Body of pancreas (tissue), 4 donors: ENCODE measurements around the gene LHX8. TPM values are rescaled to one million over a fixed set of nuclear protein-coding genes. Genes with fewer than 3 reads are reported as not detected.

ENCODE experiments used
- ATAC-seq: fragments of 150-250 bp; one replicate; pipeline ENCODE4 v1.9.1; 2016
- DNase-seq, 4 donors: peaks; one replicate each; pipeline ENCODE4 v3.0.0-alpha.2; 2019
- H3K27ac ChIP-seq, 4 donors: fragments of 200-600 bp; sonication (generic); 1 replicate in 3 of 4; 2 replicates in 1 of 4; pipeline versions ENCODE4 v1.5.1 to v1.6.1; 2016 to 2019; ENCODE audit warnings: mild to moderate bottlenecking in 1 of 4, mixed read lengths in 1 of 4, moderate library complexity in 1 of 4
- H3K27me3 ChIP-seq, 2 donors: fragments of 200-600 bp; sonication (generic); one replicate each; pipeline ENCODE4 v1.6.0; 2016; ENCODE audit warnings: mild to moderate bottlenecking in 1 of 2
- H3K36me3 ChIP-seq, 2 donors: fragments of 200-600 bp; sonication (generic); replicated peaks in 1 of 2; 2 replicates each; pipeline ENCODE4 v1.5.1; 2016; ENCODE audit warnings: low read depth in 2 of 2; ENCODE audit not compliant: insufficient read depth in 1 of 2
- H3K4me1 ChIP-seq: fragments of 200-600 bp; sonication (generic); one replicate; pipeline ENCODE4 v1.6.0; 2016
- H3K4me3 ChIP-seq, 2 donors: fragments of 200-600 bp; sonication (generic); 1 replicate in 1 of 2; 2 replicates in 1 of 2; pipeline ENCODE4 v1.5.1; 2016 to 2019
- H3K9me3 ChIP-seq, 3 donors: fragments of 200-600 bp; sonication (generic); 1 replicate in 2 of 3; 2 replicates in 1 of 3; pipeline ENCODE4 v1.5.1; 2016
- CTCF ChIP-seq, 7 experiments: fragments of 450-650 bp in 4 of 7; fragments of 200-600 bp in 3 of 7; sonication (generic) in 3 of 7; IDR thresholded peaks; one replicate each; pipeline ENCODE4 v1.5.1; 2016 to 2019; ENCODE audit warnings: antibody characterized with exemption in 7 of 7
- POLR2A ChIP-seq, 3 donors: fragments of 450-650 bp; IDR thresholded peaks; one replicate each; pipeline ENCODE4 v1.6.1; 2016; ENCODE audit warnings: antibody characterized with exemption in 3 of 3, mild to moderate bottlenecking in 2 of 3
- WGBS, 2 donors: methylation state at CpG; one replicate each; pipeline ENCODE4 v1.1.5; 2017; 5-methylcytosine and 5-hydroxymethylcytosine counted together
- intact Hi-C: fragments of 100-400 bp; cut with DNase I; formaldehyde crosslinking; loops from one replicate; pipeline ENCODE4 v1.15.1; 2023
- total RNA-seq, 2 donors: library from RNA; depleted of rRNA; stranded (reverse); fragments of >200 nt; gene quantifications; one replicate each; pipeline ENCODE4 v1.1.0, GENCODE V29; 2016

The LHX8 gene
- total RNA-seq, 2 donors from 2014 or later: not detected

- peaks cover 0 to 30% of the 10 kb centered on the region in 2 donors for H3K27me3 ChIP-seq
- TF ChIP-seq CTCF (IDR thresholded peaks at IDR 0.05): no peak
- no peak for TF ChIP-seq POLR2A (IDR thresholded peaks at IDR 0.05)
- H3K4me1 ChIP-seq: peaks cover 6% of the 10 kb centered on the region
- no peak overlapping the region for H3K27ac ChIP-seq
- no peaks in the 10 kb centered on the region for H3K36me3 ChIP-seq
- DNase-seq: no peak
- WGBS, 2 donors: 66 to 72% methylated on average over 1 of the region's 1 CpG
- no peaks in the 10 kb centered on the region for H3K9me3 ChIP-seq
- no peak for ATAC-seq
- H3K4me3 ChIP-seq: no peak overlapping the region
- intact Hi-C loops: no loop called here
These were observed 10.4 kb upstream of the LHX8 start for GRCh38 chr1:75123756-75124155.

- peaks cover 6% of the 10 kb centered on the region for H3K4me1 ChIP-seq
- no peak overlapping the region for H3K27ac ChIP-seq
- intact Hi-C loops: no loop called here
- WGBS, 2 donors: 15 to 18% methylated on average over 21 to 23 of the region's 23 CpGs
- no peak overlapping the region for H3K4me3 ChIP-seq
- no peak for DNase-seq
- peaks cover 0 to 35% of the 10 kb centered on the region in 2 donors for H3K27me3 ChIP-seq
- H3K36me3 ChIP-seq: no peaks in the 10 kb centered on the region
- TF ChIP-seq CTCF (IDR thresholded peaks at IDR 0.05) (no peak), POLR2A (IDR thresholded peaks at IDR 0.05) (no peak)
- no peaks in the 10 kb centered on the region for H3K9me3 ChIP-seq
- no peak for ATAC-seq
These were observed 9.7 kb upstream of the LHX8 start for GRCh38 chr1:75124510-75124909.

GRCh38 chr1:75125161-75125726 lies 8.9 kb upstream of the LHX8 start:
- Histone ChIP-seq H3K4me1 (peaks cover 6% of the 10 kb centered on the region), H3K27me3 (peaks cover 0 to 42% of the 10 kb centered on the region in 2 donors)

GRCh38 chr1:75126611-75127101 lies 7.5 kb upstream of the LHX8 start:
- intact Hi-C loops: no loop called here
- Histone ChIP-seq H3K4me1 (peaks cover 9% of the 10 kb centered on the region), H3K27ac (no peak overlapping the region), H3K36me3 (no peaks in the 10 kb centered on the region), H3K4me3 (no peak overlapping the region), H3K27me3 (peaks cover 0 to 55% of the 10 kb centered on the region in 2 donors), H3K9me3 (no peaks in the 10 kb centered on the region)
- ATAC-seq: no peak
- 9 to 10% methylated on average over 12 of the region's 12 CpGs for WGBS, 2 donors
- TF ChIP-seq POLR2A (IDR thresholded peaks at IDR 0.05) (no peak), CTCF (IDR thresholded peaks at IDR 0.05) (no peak)
- DNase-seq: no peak

More at GRCh38 chr1:75125161-75125726, 8.9 kb upstream of the LHX8 start:
- DNase-seq (no peak), ATAC-seq (no peak)
- intact Hi-C loops: no loop called here
- no peak for TF ChIP-seq POLR2A (IDR thresholded peaks at IDR 0.05)
- 12% methylated on average over 22 to 37 of the region's 38 CpGs for WGBS, 2 donors
- no peak overlapping the region for H3K27ac ChIP-seq
- H3K9me3 ChIP-seq: no peaks in the 10 kb centered on the region
- no peaks in the 10 kb centered on the region for H3K36me3 ChIP-seq
- H3K4me3 ChIP-seq: no peak overlapping the region

GRCh38 chr1:75127916-75128717 lies 6.1 kb upstream of the LHX8 start:
- H3K9me3 ChIP-seq: no peaks in the 10 kb centered on the region
- H3K4me1 ChIP-seq: peaks cover 9% of the 10 kb centered on the region
- WGBS, 2 donors: 4 to 8% methylated on average over 27 of the region's 27 CpGs
- ATAC-seq: no peak
- no peaks in the 10 kb centered on the region for H3K36me3 ChIP-seq
- TF ChIP-seq POLR2A (IDR thresholded peaks at IDR 0.05) (no peak), CTCF (IDR thresholded peaks at IDR 0.05) (no peak)
- no peak overlapping the region for H3K4me3 ChIP-seq
- H3K27ac ChIP-seq: no peak overlapping the region
- intact Hi-C loops: no loop called here
- H3K27me3 ChIP-seq: peaks cover 0 to 68% of the 10 kb centered on the region in 2 donors
- DNase-seq: no peak
